Natural killer cell (primary cell): ENCODE results near the gene SDS. TPM values are rescaled to one million over a fixed set of nuclear protein-coding genes. Genes with fewer than 3 reads are reported as not detected.

Experiments used
- ATAC-seq, 3 donors: fragments of 150-1000 bp in 2 of 3; fragments of 200-7000 bp in 1 of 3; cut with Tn5 transposase; 1 replicate in 1 of 3; 2 replicates in 2 of 3; pipeline ENCODE4 v1.10.0; 2021; ENCODE audit warnings: mild to moderate bottlenecking in 2 of 3, moderate library complexity in 2 of 3
- DNase-seq, 2 donors: peaks; one replicate each; pipeline versions ENCODE4 v3.0.0 to v3.0.0-alpha.2; 2013 to 2021; ENCODE audit warnings: mixed read lengths in 1 of 2
- H3K27ac ChIP-seq: one replicate; pipeline ENCODE4 v1.5.1; 2013; ENCODE audit warnings: mild to moderate bottlenecking, low read length
- H3K27me3 ChIP-seq: one replicate; pipeline ENCODE4 v1.6.1; 2013; ENCODE audit warnings: low read length; ENCODE audit not compliant: control insufficient read depth, insufficient read depth
- H3K36me3 ChIP-seq: one replicate; pipeline ENCODE4 v1.6.1; 2013; ENCODE audit warnings: low read length; ENCODE audit not compliant: control insufficient read depth, insufficient read depth
- H3K4me1 ChIP-seq: one replicate; pipeline ENCODE4 v1.6.1; 2013; ENCODE audit warnings: low read length; ENCODE audit not compliant: control insufficient read depth, insufficient read depth
- H3K4me3 ChIP-seq: one replicate; pipeline ENCODE4 v1.5.1; 2013; ENCODE audit warnings: low read length
- H3K9me3 ChIP-seq: one replicate; pipeline ENCODE4 v1.6.1; 2013; ENCODE audit warnings: low read length; ENCODE audit not compliant: control insufficient read depth, insufficient read depth
- H3K27ac Mint-ChIP-seq, 2 donors: one replicate each; pipeline ENCODE4 v1.8.0; 2022; ENCODE audit warnings: mild to moderate bottlenecking in 2 of 2, mixed read lengths in 2 of 2, moderate library complexity in 1 of 2
- H3K27me3 Mint-ChIP-seq, 2 donors: one replicate each; pipeline ENCODE4 v1.8.0; 2022; ENCODE audit warnings: low read depth in 2 of 2, mixed read lengths in 2 of 2
- H3K36me3 Mint-ChIP-seq: one replicate; pipeline ENCODE4 v1.8.0; 2022; ENCODE audit warnings: mixed read lengths
- H3K4me1 Mint-ChIP-seq, 2 donors: one replicate each; pipeline ENCODE4 v1.8.0; 2022; ENCODE audit warnings: mixed read lengths in 2 of 2
- H3K4me3 Mint-ChIP-seq: one replicate; pipeline ENCODE4 v1.8.0; 2022; ENCODE audit warnings: mild to moderate bottlenecking, moderate library complexity, mixed read lengths
- H3K9me3 Mint-ChIP-seq, 2 donors: one replicate each; pipeline ENCODE4 v1.8.0; 2022; ENCODE audit warnings: mixed read lengths in 2 of 2
- CTCF ChIP-seq: fragments of 200-600 bp; IDR thresholded peaks from one replicate; pipeline ENCODE4 v1.8.0; 2022; ENCODE audit warnings: antibody characterized with exemption
- WGBS: methylation state at CpG from one replicate; pipeline ENCODE4 v1.1.7; 2013; ENCODE audit warnings: missing lambda C conversion rate; ENCODE audit not compliant: insufficient coverage; 5-methylcytosine and 5-hydroxymethylcytosine counted together
- intact Hi-C: fragments of 100-400 bp; cut with micrococcal nuclease; formaldehyde crosslinking; loops from one replicate; pipeline ENCODE4 v1.14.2; 2022
- total RNA-seq, 4 donors: library from RNA; stranded (reverse); fragments of 120-200 nt in 1 of 4; gene quantifications; one replicate each; pipeline versions ENCODE4 v1.2.3 to v1.2.4, GENCODE V29; 2013 to 2022

Gene SDS
- total RNA-seq, 3 donors from 2014 or later (not counting 1 experiment from before 2014, with no cell fraction given), result not detected

- Histone ChIP-seq H3K36me3 (peaks cover 4% of the 10 kb centered on the region), H3K4me1 (no peaks in the 10 kb centered on the region), H3K4me3 (no peak overlapping the region), H3K27me3 (no peaks in the 10 kb centered on the region), H3K27ac (no peak overlapping the region), H3K9me3 (no peaks in the 10 kb centered on the region)
- no peaks in the 10 kb centered on the region for H3K4me1 Mint-ChIP-seq
- DNase-seq (no peak), ATAC-seq (no peak)
- no peaks in the 10 kb centered on the region for H3K36me3 Mint-ChIP-seq
- no peaks in the 10 kb centered on the region for H3K27me3 Mint-ChIP-seq
- H3K27ac Mint-ChIP-seq, result no peak overlapping the region
- intact Hi-C loops, result no loop called here
- WGBS, result 74% methylated on average over 3 of the region's 3 CpGs
- no peak for TF ChIP-seq CTCF
- H3K4me3 Mint-ChIP-seq, result no peak overlapping the region
- H3K9me3 Mint-ChIP-seq, result no peaks in the 10 kb centered on the region
Observed at GRCh38 chr12:113378291-113378690, 25.4 kb downstream of the SDS start.

GRCh38 chr12:113374823-113375428 lies 28.8 kb downstream of the SDS start:
- H3K4me3 Mint-ChIP-seq, result no peak overlapping the region
- no peaks in the 10 kb centered on the region for H3K9me3 Mint-ChIP-seq
- 88% methylated on average over 3 of the region's 4 CpGs for WGBS
- no peak for ATAC-seq
- H3K4me1 Mint-ChIP-seq, result peaks cover 0 to 9% of the 10 kb centered on the region in 2 donors
- intact Hi-C loops, result no loop called here
- DNase-seq, result no peak
- no peaks in the 10 kb centered on the region for H3K27me3 Mint-ChIP-seq
- H3K4me1 ChIP-seq, result no peaks in the 10 kb centered on the region
- H3K9me3 ChIP-seq, result no peaks in the 10 kb centered on the region
- H3K27ac ChIP-seq, result no peak overlapping the region
- TF ChIP-seq CTCF, result no peak
- H3K27ac Mint-ChIP-seq, result no peak overlapping the region
- H3K4me3 ChIP-seq, result no peak overlapping the region
- peaks cover 6% of the 10 kb centered on the region for H3K36me3 ChIP-seq
- H3K27me3 ChIP-seq, result no peaks in the 10 kb centered on the region
- no peaks in the 10 kb centered on the region for H3K36me3 Mint-ChIP-seq

- Mint-ChIP-seq H3K9me3 (no peaks in the 10 kb centered on the region), H3K27ac (no peak overlapping the region), H3K27me3 (no peaks in the 10 kb centered on the region), H3K4me3 (no peak overlapping the region), H3K36me3 (no peaks in the 10 kb centered on the region), H3K4me1 (peaks cover 0 to 9% of the 10 kb centered on the region in 2 donors)
- peaks cover 6% of the 10 kb centered on the region for H3K36me3 ChIP-seq
- H3K4me3 ChIP-seq, result no peak overlapping the region
- no peak for TF ChIP-seq CTCF
- H3K9me3 ChIP-seq, result no peaks in the 10 kb centered on the region
- 96% methylated on average over 3 of the region's 3 CpGs for WGBS
- intact Hi-C loops, result no loop called here
- no peaks in the 10 kb centered on the region for H3K4me1 ChIP-seq
- H3K27me3 ChIP-seq, result no peaks in the 10 kb centered on the region
- H3K27ac ChIP-seq, result no peak overlapping the region
- ATAC-seq (no peak), DNase-seq (no peak)
Observed at GRCh38 chr12:113373969-113374368, 29.7 kb downstream of the SDS start.

- 95% methylated on average over 3 of the region's 3 CpGs for WGBS
- Mint-ChIP-seq H3K27me3 (no peaks in the 10 kb centered on the region), H3K4me1 (peaks cover 0 to 12% of the 10 kb centered on the region in 2 donors)
Observed at GRCh38 chr12:113373440-113373839, 30.2 kb downstream of the SDS start.

More at GRCh38 chr12:113373440-113373839, 30.2 kb downstream of the SDS start:
- TF ChIP-seq CTCF, result no peak
- no peak for DNase-seq
- no peaks in the 10 kb centered on the region for H3K27me3 ChIP-seq
- no peak overlapping the region for H3K27ac ChIP-seq
- H3K9me3 ChIP-seq, result no peaks in the 10 kb centered on the region
- peaks cover 6% of the 10 kb centered on the region for H3K36me3 ChIP-seq
- intact Hi-C loops, result no loop called here
- H3K9me3 Mint-ChIP-seq, result no peaks in the 10 kb centered on the region
- no peak for ATAC-seq
- no peaks in the 10 kb centered on the region for H3K4me1 ChIP-seq
- H3K4me3 ChIP-seq, result no peak overlapping the region
- no peaks in the 10 kb centered on the region for H3K36me3 Mint-ChIP-seq
- no peak overlapping the region for H3K27ac Mint-ChIP-seq
- H3K4me3 Mint-ChIP-seq, result no peak overlapping the region
